Kidney tubule cell (primary cell): Measurements from ENCODE around the gene DDIAS.
A peak's percentile ranks its signal among the peaks of the same experiment; 100 is the strongest.
"Not testable (repeated sequence)": the region's sequence is repeated elsewhere in the genome, so short reads cannot be mapped to it uniquely, and the experiment has no call there.

Experiments
- DNase-seq: peaks from one replicate; pipeline ENCODE4 v3.0.0-alpha.2; 2018; ENCODE audit warnings: low spot score

DDIAS gene

GRCh38 chr11:82969811-82970210 is 68.3 kb downstream of the DDIAS start:
- DNase-seq, result no peak

- not testable (repeated sequence) for DNase-seq
These were observed 69.1 kb downstream of the DDIAS start for GRCh38 chr11:82970507-82971083.

GRCh38 chr11:82971519-82971946 is 70.0 kb downstream of the DDIAS start:
- not testable (repeated sequence) for DNase-seq

- DNase-seq, result no peak
These were observed 70.6 kb downstream of the DDIAS start for GRCh38 chr11:82972103-82972502.

- DNase-seq, result no peak
These were observed 72.6 kb downstream of the DDIAS start for GRCh38 chr11:82974135-82974534.

GRCh38 chr11:82974851-82975250 is 73.3 kb downstream of the DDIAS start:
- DNase-seq, result no peak

- DNase-seq, result no peak
These were observed 74.3 kb downstream of the DDIAS start for GRCh38 chr11:82975882-82976281.

- no peak for DNase-seq
These were observed 75.2 kb downstream of the DDIAS start for GRCh38 chr11:82976786-82977185.

GRCh38 chr11:82978422-82979099 is 77.0 kb downstream of the DDIAS start:
- peak; percentile 84 for DNase-seq

- no peak for DNase-seq
These were observed 78.3 kb downstream of the DDIAS start for GRCh38 chr11:82979824-82980223.

GRCh38 chr11:82980292-82980691 is 78.8 kb downstream of the DDIAS start:
- peak; percentile 91 for DNase-seq

GRCh38 chr11:82980947-82981346 is 79.4 kb downstream of the DDIAS start:
- DNase-seq, result no peak

- peak; percentile 28 for DNase-seq
These were observed 80.3 kb downstream of the DDIAS start for GRCh38 chr11:82981852-82982251.
